ENCODE measurements around the gene PBXIP1. TPM values are rescaled to one million over a fixed set of nuclear protein-coding genes. Genes with fewer than 3 reads are reported as not detected.

The PBXIP1 gene
- total RNA-seq, 2 experiments from 2014 or later = 55.9 to 57.3 TPM

DNA sequence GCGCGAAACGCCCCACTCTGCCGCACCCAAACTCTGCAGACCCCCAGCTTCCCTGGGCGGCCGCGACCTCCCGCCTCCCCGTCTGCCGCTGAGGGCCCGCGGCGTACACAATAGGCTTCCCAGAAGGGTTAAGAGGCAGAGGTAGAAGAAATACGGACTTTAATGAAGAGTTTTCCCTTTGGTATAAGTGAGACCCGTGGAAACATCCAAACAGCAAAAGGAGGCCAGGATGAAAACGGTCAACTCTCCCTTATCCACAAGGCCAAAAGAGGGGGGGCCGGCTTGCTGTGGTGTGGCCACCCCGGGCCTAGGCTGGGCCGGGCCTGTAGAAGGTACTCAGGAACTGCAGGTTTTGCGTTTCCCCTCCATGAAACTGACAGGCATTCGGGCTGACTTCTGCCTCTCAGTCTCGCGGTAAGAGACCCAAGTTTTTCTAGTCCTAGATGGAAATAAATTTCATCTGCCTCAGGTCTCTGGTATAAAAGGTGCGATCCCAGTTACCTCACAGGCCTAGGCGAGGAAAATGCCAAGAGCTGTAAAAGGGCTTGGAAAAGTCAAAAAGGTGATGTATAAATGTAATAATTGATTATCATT lies 6.4 kb upstream of the PBXIP1 start:
- Mint-ChIP-seq H3K27me3 (no peaks in the 10 kb centered on the region), H3K36me3 (peaks cover 23% of the 10 kb centered on the region), H3K27ac (peak overlapping the region; percentile 90), H3K4me1 (ENCODE audit: low read depth) (peaks cover 31% of the 10 kb centered on the region), H3K9me3 (no peaks in the 10 kb centered on the region), H3K4me3 (peak overlapping the region; percentile 87)
- no peak for DNase-seq
- ChIA-PET POLR2A (interaction anchor here (1.1 to 2.7 kb wide), 5 partner anchors 11 to 37 kb away, joined by 3 to 15 read pairs (median 8); partner anchors contain the start of genes CKS1B and PMVK), CTCF (interaction anchor here (1.4 to 3.8 kb wide), 11 partner anchors 10 to 55 kb away, joined by 5 to 36 read pairs (median 13); partner anchors contain the start of genes CKS1B, PMVK and SHC1)
- intact Hi-C loops (cut with micrococcal nuclease) = loop anchor here (1.0 kb wide), 1 partner anchor 55 kb away; no protein-coding TSS in a partner anchor

DNA sequence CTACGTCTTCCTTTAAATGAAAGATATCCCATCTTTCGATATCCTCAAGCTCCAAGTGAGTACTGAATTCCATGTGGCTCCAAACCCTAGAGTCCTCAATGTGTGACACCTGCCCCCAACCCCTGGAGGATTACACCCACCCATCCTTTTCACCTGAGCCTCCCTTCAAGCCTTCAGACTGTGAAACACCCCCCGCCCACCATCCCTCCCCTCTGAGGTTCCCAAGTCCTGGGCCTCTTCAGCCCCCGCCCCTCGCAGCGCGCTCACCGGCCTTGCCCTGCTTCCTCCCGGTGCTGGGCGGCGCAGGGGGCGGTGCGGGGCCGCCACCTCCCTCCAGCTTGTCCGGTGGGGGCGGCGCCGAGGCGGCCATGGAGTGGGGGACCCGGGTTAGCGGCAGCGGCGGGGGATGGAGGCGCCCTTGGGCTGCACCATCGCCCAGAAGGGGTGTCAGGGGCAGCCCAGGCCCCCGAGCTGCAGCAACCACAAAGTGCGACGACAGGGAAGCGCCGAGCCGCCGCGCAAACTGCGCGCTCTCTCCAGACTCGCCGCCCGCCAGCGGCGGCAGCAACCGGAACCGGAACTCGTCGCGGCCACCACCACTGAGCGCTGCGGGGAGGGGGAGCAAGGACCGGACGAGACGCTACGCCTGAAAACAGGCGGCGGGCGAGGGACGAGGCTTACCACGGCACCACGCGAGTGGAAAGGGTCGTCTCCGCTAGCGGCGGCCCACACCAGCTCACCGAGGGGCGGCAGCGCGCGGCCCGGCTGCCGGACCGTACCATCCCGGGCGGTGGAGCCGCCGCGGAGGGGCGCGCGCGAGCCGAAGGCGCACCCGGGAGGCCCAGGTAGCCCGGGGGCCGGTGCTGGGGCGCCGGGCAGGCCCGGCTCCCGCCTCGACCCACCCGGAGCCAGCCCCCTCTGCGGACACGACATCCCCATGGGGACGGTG lies 5.6 kb upstream of the PBXIP1 start, which contains the start of gene PYGO2:
Gene PYGO2, minus strand, starts transcription at position 576 of the 949 bp plus-strand sequence. Its CDS starts 206 bp downstream, at position 370.
- ChIA-PET CTCF (interaction anchor here (0.7 to 3.8 kb wide), 19 partner anchors 9 to 123 kb away, joined by 3 to 36 read pairs (median 7); partner anchors contain the start of genes ADAM15, CKS1B, PMVK and SHC1), POLR2A (interaction anchor here (0.6 to 2.7 kb wide), 12 partner anchors 10 to 56 kb away, joined by 3 to 15 read pairs (median 5); partner anchors contain the start of genes CKS1B, FLAD1, PMVK and SHC1)
- peaks cover 23% of the 10 kb centered on the region for H3K36me3 Mint-ChIP-seq
- peak within 1 kb of the TSS; percentile 96 for H3K4me3 Mint-ChIP-seq
- H3K9me3 Mint-ChIP-seq = no peaks in the 10 kb centered on the region
- peak; percentile 88 for DNase-seq
- peak within 1 kb of the TSS; percentile 92 for H3K27ac Mint-ChIP-seq
- no peaks in the 10 kb centered on the region for H3K27me3 Mint-ChIP-seq
- peaks cover 38% of the 10 kb centered on the region for H3K4me1 Mint-ChIP-seq (ENCODE audit: low read depth)
- intact Hi-C loops (cut with micrococcal nuclease) = loop anchor here (1.0 kb wide), 2 partner anchors 13 to 56 kb away; partner anchors contain the start of gene CKS1B

DNA sequence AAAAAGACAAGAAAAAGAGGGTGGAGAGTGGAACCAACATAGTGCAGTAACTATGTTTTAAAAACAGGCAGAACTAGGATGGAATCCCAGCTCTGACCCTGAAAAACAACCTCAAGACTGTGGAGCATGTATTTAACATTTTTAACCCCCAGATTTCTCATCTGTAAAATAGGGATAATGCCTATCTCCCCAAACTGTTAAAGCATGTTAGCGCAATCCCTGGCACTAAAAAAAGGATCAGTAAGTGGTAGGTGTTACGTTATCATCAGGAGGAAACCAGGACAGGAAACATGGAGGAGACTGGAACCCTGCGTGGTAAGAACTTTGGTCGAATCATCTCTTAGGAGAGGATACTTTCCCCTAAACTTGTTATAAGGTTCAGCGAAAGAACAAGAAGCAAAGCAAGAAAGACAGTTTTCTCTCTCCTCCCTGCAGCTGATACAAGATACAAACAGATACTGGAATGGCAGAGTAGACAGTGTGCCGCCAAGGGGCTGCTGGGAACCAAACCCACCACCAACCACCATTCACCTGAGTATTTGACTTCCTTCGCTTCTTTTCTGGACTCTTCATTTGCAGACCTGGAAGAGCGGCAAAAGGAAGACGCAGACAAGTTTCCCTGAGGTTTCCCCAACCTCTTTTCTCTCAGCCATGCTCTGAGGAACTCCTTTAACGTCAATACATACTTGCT lies 4.7 kb upstream of the PBXIP1 start:
- peak overlapping the region; percentile 92 for H3K27ac Mint-ChIP-seq
- POLR2A ChIA-PET = interaction anchor here (0.6 to 2.7 kb wide), 11 partner anchors 9 to 56 kb away, joined by 3 to 15 read pairs (median 6); partner anchors contain the start of genes CKS1B, FLAD1, PMVK and SHC1
- peaks cover 47% of the 10 kb centered on the region for H3K4me1 Mint-ChIP-seq (ENCODE audit: low read depth)
- intact Hi-C loops (cut with micrococcal nuclease) = loop anchor here (1.0 kb wide), 1 partner anchor 14 kb away; the partner anchor contains the start of gene CKS1B
- peaks cover 23% of the 10 kb centered on the region for H3K36me3 Mint-ChIP-seq
- CTCF ChIA-PET = interaction anchor here (0.7 to 3.8 kb wide), 20 partner anchors 8 to 124 kb away, joined by 3 to 36 read pairs (median 6); partner anchors contain the start of genes ADAM15, CKS1B, PMVK and SHC1
- H3K9me3 Mint-ChIP-seq = no peaks in the 10 kb centered on the region
- H3K27me3 Mint-ChIP-seq = no peaks in the 10 kb centered on the region
- H3K4me3 Mint-ChIP-seq = peak overlapping the region; percentile 96
- DNase-seq = no peak

DNA sequence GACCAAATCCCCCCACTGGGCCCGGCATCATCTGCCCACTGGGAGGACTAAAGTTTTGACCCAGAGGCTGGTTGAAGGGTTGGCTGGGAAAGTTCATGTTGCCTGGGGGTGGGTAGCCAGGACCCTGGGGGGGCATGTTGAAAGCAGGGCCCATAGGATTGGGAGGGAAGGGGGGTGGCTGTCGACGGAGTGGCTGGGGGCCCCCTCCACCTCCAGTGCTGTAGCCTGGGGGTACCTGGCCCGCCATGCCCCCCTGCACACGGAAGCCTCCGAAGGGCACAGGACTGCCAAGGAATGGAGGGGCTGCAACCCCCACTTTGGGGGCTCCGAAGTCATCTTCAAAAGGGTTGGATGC lies 3.5 kb upstream of the PBXIP1 start:
- peaks cover 59% of the 10 kb centered on the region for H3K4me1 Mint-ChIP-seq (ENCODE audit: low read depth)
- DNase-seq = no peak
- intact Hi-C loops (cut with micrococcal nuclease) = no loop called here
- H3K27ac Mint-ChIP-seq = no peak overlapping the region
- ChIA-PET POLR2A (no interaction called here), CTCF (interaction anchor here (1.0 to 3.8 kb wide), 4 partner anchors 15 to 102 kb away, joined by 4 to 36 read pairs (median 20); partner anchors contain the start of gene CKS1B)
- no peaks in the 10 kb centered on the region for H3K27me3 Mint-ChIP-seq
- no peaks in the 10 kb centered on the region for H3K9me3 Mint-ChIP-seq
- H3K36me3 Mint-ChIP-seq = peaks cover 19% of the 10 kb centered on the region
- H3K4me3 Mint-ChIP-seq = no peak overlapping the region

DNA sequence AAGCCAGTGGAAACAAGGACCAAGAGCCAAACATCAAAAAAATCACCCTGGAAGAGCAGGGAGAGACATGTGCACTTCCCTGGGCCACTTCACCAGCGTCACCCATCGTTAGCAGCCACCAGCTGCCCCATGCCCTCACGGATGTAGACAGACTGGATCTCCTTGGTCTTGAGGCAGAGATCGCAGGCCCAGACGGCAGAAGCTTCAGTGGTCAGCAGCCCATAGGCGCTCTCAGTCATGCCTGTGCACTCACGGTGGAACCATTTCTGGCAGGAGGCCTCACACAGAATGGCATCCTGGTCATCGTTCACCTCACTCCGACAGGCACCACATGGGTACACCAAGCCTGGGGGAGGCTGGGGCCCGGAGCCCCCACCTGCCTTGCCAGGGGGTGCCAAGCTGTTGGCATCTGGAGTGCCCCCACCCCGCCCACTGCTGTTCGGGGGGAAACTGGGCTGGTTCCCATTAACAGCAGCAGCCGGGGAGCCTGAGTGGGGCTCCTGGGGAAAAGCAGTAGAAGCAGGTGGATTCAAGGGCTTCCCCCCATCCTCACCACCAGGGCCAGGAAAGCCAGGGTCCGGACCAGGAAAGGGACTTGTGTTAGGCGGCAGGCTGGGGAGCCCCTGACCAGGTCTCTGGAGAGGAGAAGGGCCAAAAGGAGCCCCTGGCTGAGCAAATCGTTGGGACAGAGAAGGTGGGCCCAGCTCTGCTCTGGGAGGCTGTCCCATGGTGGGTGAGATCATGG lies 3.0 kb upstream of the PBXIP1 start:
- peaks cover 62% of the 10 kb centered on the region for H3K4me1 Mint-ChIP-seq (ENCODE audit: low read depth)
- H3K27ac Mint-ChIP-seq = no peak overlapping the region
- H3K9me3 Mint-ChIP-seq = no peaks in the 10 kb centered on the region

DNA sequence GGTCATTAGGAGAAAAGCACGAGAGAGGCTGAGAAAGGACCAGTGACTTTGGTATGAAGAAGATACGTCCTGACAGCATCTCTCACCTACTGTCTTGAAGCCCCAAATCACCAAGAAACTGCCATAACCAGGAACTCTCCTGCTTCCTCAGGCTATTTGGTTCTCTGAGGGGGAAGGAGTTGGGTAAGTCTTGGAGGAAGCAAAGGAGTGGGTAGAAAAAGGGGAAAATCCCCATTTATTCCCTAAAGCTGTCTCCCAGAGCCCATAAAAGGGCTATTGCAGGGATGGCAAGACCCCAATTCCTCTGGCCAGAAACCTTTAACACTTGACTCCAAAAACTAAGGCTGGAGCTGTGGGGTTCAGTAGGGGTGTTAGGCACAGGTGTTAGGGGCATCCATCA lies 2.1 kb upstream of the PBXIP1 start:
- ChIA-PET CTCF (no interaction called here), POLR2A (no interaction called here)
- Mint-ChIP-seq H3K4me1 (ENCODE audit: low read depth) (peaks cover 62% of the 10 kb centered on the region), H3K9me3 (no peaks in the 10 kb centered on the region), H3K27me3 (no peaks in the 10 kb centered on the region), H3K27ac (no peak overlapping the region), H3K4me3 (no peak overlapping the region), H3K36me3 (peaks cover 14% of the 10 kb centered on the region)
- intact Hi-C loops (cut with micrococcal nuclease) = no loop called here
- DNase-seq = no peak

More for the DNA sequence above, 3.0 kb upstream of the PBXIP1 start:
- H3K27me3 Mint-ChIP-seq = no peaks in the 10 kb centered on the region
- peak overlapping the region; percentile 32 for H3K4me3 Mint-ChIP-seq
- ChIA-PET CTCF (interaction anchor here (1.0 to 3.8 kb wide), 3 partner anchors 15 to 59 kb away, joined by 4 to 36 read pairs (median 35); partner anchors contain the start of gene CKS1B), POLR2A (no interaction called here)
- peaks cover 17% of the 10 kb centered on the region for H3K36me3 Mint-ChIP-seq
- intact Hi-C loops (cut with micrococcal nuclease) = no loop called here
- DNase-seq = no peak

DNA sequence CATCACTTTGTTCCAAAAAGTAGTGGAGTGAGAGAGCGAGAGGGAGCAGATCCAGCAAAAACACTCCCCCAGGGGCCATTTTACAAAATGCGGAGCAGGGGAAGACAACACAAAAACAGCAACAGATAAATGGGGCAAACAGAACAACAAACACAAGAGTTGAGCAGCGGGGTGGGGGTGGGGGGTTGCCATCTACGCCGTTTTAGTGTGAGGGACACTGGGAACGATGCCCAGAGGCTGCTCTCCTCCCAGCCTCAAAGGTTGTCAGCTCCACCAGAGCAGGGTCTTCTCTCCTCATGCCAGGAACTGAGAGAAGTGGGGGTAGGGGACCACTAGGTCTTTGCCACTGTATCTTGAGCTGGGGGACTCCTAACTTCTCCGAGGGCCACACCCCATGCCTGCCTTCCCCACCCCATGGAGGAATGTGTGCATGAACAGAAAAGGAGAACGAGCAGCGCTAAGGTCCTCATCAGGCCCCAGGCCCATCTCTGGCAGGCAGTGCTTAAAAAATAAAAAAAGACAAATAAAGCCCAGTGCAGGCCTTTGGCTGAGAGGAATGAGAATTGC lies 1.3 kb upstream of the PBXIP1 start:
- no peak for DNase-seq
- intact Hi-C loops (cut with micrococcal nuclease) = no loop called here
- H3K27me3 Mint-ChIP-seq = no peaks in the 10 kb centered on the region
- peaks cover 9% of the 10 kb centered on the region for H3K36me3 Mint-ChIP-seq
- CTCF ChIA-PET = no interaction called here
- H3K4me1 Mint-ChIP-seq (ENCODE audit: low read depth) = peaks cover 63% of the 10 kb centered on the region
- H3K4me3 Mint-ChIP-seq = no peak overlapping the region
- no peak overlapping the region for H3K27ac Mint-ChIP-seq
- H3K9me3 Mint-ChIP-seq = no peaks in the 10 kb centered on the region
- POLR2A ChIA-PET = interaction anchor here (0.6 kb wide), 1 partner anchor 41 kb away, joined by 4 read pairs; no protein-coding TSS in a partner anchor

DNA sequence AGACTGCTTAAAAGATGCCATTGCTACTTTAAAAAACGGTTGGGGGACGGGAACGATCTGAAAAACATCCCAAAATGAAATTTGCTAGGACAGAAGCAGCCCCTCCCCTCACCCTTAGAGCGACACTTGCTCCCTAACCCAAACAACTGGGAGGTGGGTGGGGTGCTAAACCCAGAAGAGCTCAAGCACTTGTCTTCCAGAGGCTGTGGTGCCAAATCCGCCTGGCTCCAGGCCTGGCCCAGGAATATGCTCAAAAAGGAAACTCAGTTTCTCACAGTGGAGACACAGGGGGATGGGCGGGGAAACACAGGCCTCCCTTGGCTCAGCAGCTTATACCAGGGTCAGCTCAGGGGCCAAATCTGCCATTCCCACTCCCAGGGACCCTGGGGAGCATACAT lies 644 bp upstream of the PBXIP1 start:
- peaks cover 8% of the 10 kb centered on the region for H3K36me3 Mint-ChIP-seq
- peak overlapping the region; percentile 92 for H3K4me3 Mint-ChIP-seq
- H3K27me3 Mint-ChIP-seq = no peaks in the 10 kb centered on the region
- ChIA-PET POLR2A (interaction anchor here (0.6 to 3.7 kb wide), 7 partner anchors 16 to 238 kb away, joined by 3 to 23 read pairs (median 8); partner anchors contain the start of genes CKS1B, PMVK and ZBTB7B), CTCF (interaction anchor here (1.1 to 5.3 kb wide), 10 partner anchors 17 to 129 kb away, joined by 3 to 38 read pairs (median 8); partner anchors contain the start of genes ADAM15, FLAD1 and PMVK)
- H3K9me3 Mint-ChIP-seq = no peaks in the 10 kb centered on the region
- intact Hi-C loops (cut with micrococcal nuclease) = no loop called here
- H3K4me1 Mint-ChIP-seq (ENCODE audit: low read depth) = peaks cover 69% of the 10 kb centered on the region
- no peak for DNase-seq
- H3K27ac Mint-ChIP-seq = peak overlapping the region; percentile 97

DNA sequence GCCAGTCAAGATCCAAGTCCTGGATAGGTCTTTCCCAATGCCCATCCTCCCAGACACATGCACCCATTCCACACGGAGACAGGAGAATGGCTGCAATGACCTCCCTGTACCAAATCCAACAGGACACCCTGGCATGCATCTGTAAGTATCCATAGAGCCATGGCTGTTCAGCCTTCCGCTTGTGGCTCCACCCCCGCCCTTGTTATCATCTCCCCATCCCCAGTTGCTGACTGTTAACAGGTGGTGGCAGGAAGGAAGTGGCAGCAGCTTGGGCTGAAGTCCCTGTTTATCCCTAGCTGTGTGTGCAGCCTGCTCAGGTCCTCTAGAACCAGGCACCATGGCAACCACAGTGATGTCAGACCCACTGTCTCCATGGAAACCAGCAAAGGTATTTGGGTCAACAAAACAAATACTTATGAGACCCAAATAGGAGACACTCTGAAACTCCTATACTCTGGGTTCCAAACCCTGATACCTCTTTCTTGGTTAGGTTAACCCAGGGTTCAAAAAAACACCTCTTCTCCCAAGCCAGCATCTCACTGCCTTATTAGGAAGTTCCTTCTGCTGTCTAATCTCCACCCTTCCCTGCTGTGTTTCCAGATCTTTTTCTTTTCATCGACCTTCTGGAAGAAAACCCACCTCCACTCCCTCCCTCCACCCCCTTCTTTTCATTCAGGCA lies 721 bp downstream of the PBXIP1 start:
- intact Hi-C loops (cut with micrococcal nuclease) = loop anchor here (1.0 kb wide), 5 partner anchors 18 to 130 kb away; partner anchors contain the start of genes CKS1B and EFNA4
- POLR2A ChIA-PET = interaction anchor here (0.5 to 3.7 kb wide), 12 partner anchors 12 to 239 kb away, joined by 3 to 23 read pairs (median 5); partner anchors contain the start of genes ADAM15, CKS1B, FLAD1 and PMVK
- peaks cover 12% of the 10 kb centered on the region for H3K36me3 Mint-ChIP-seq

More for the DNA sequence above, 721 bp downstream of the PBXIP1 start:
- CTCF ChIA-PET = interaction anchor here (0.7 to 5.3 kb wide), 19 partner anchors 14 to 476 kb away, joined by 3 to 38 read pairs (median 6); partner anchors contain the start of genes ADAM15, FLAD1, LENEP and PMVK
- H3K9me3 Mint-ChIP-seq = no peaks in the 10 kb centered on the region
- H3K27ac Mint-ChIP-seq = peak overlapping the region; percentile 97
- peak overlapping the region; percentile 92 for H3K4me3 Mint-ChIP-seq
- DNase-seq = peak; percentile 94
- H3K4me1 Mint-ChIP-seq (ENCODE audit: low read depth) = peaks cover 79% of the 10 kb centered on the region
- no peaks in the 10 kb centered on the region for H3K27me3 Mint-ChIP-seq

Data from activated CD4-positive, alpha-beta memory T cell treated with anti-CD3 and anti-CD28 coated beads for 36 hours (primary cell).